ENCODE measurements around the gene MYH11.
"Not testable (repeated sequence)": the region's sequence is repeated elsewhere in the genome, so short reads cannot be mapped to it uniquely, and the experiment has no call there.

MYH11 gene

GRCh38 chr16:15807603-15808009 lies 49.2 kb downstream of the MYH11 start:
- no peak for DNase-seq

- DNase-seq = no peak
These were observed 53.2 kb downstream of the MYH11 start for GRCh38 chr16:15803618-15804017.

- no peak for DNase-seq
These were observed 56.9 kb downstream of the MYH11 start for GRCh38 chr16:15799851-15800495.

- DNase-seq = no peak
These were observed 58.2 kb downstream of the MYH11 start for GRCh38 chr16:15798671-15799070.

DNA sequence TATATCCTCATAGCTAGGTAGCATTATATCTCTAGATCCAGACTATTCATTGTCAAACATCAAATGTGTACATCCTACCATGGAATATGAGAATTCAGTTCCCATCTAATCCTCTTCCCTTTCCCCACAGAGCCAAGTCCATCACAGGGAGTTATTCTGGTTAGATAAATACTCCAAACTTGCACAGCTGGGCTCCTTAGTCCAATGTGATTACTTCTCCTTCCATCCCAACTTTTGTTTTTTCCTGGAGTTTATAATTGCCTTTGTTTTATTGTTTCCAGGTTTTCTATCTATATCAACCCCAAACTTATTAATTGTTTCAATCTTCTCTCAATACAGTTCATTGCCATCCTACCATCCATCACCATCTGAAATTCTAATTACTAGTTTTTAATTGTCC lies 59.9 kb downstream of the MYH11 start:
- no peak for DNase-seq

DNA sequence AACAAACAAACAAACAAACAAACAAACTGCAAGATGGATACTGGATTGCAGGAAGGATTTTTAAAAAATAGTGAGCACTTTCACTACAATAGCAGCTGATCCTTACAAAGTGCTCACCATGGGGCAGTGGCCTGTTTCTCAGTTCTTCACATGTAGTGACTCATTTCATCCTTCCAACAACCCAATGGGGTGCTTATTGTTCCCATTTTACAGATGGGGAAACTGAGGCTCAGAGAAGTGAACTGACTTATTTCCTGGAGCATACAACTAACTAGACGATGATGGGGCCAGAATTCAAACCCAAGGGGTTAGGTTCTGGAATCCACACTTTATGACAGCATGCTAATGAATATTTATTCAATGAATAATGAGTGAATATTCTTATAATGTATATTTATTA lies 61.2 kb downstream of the MYH11 start:
- DNase-seq = no peak

- DNase-seq = no peak
These were observed 64.3 kb downstream of the MYH11 start for GRCh38 chr16:15792563-15792971.

DNA sequence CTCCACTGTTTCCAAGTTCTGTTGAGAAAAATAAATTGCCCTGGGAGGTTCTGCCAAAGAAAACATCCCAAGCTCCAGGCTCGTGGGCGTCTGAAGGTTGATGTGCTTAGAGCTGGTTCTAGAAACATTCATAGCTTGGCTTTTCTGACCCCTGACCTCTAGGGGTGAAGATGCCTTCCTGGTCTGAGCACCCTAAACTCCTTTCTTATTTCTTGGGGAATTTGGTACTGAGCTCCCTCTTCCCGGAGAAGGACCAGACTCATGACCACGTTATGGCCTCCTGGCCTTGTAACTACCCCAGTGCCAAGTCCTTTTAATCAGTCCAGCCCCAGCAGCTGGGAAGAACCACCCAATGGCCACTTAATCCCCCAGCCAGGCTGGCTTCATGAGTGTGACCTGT lies 66.4 kb downstream of the MYH11 start:
- no peak for DNase-seq

- not testable (repeated sequence) for DNase-seq
These were observed 67.0 kb downstream of the MYH11 start for GRCh38 chr16:15789816-15790215.

GRCh38 chr16:15788846-15789239 lies 68.0 kb downstream of the MYH11 start:
- DNase-seq = no peak

- no peak for DNase-seq
These were observed 70.3 kb downstream of the MYH11 start for GRCh38 chr16:15786501-15786900.

- DNase-seq = no peak
These were observed 71.3 kb downstream of the MYH11 start for GRCh38 chr16:15785386-15786059.

DNA sequence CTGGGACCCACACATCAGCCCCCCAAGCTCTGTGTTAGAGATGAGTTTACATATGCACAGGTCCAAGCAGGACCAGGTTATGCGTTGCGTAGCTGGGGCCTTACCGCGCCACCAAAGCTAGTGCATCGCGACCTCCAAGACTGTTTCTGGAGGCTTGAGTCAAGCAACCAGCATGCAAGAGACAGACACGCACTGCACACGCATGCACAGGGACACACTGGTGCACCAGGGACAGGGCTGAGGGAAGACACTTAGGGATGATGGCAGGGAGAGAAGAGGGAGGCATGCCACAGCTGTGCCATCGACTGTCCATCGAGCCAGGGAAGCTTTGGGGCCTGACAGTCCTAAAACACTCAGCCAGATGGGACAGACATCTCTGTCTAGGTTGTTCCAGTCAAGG lies 72.8 kb downstream of the MYH11 start:
- DNase-seq = no peak

DNA sequence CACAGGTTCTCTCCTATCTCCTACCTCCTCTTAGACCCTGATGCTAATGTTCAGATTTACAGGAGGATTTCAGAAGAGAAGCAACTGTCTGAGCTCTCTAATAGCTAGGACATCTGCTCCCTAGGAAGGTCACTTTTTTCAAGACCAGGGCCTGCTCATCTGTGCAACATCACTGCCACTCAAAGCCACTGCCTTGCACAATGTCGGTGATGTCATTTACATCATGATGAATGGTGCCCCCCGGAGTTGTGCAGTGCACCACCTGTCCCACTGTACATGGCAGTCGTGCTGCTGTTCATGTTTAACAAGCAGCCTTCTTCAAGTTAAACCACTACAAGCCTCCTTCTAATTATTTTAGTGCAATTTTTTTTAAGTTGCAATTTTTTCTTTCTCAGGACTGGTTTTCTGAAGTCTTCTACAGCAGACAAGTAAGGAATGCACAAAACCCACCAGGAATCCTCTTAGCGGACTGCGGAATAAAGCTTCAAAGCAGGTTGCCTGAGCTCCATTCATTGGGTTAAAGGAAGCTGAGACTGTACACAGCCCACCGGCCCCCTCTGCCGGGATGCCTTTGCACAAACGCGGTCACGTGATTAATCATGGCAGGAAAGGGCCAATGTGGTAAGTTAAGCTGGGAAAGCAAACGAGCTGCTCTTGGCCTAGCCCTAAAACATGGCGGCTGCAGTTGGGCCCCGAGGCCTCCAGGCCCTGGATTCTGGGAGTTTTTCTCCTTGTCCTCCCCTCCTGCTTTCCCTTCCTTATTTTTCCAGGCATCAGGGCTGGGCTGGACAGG lies 74.1 kb downstream of the MYH11 start:
- DNase-seq = no peak

GRCh38 chr16:15781650-15782049 lies 75.2 kb downstream of the MYH11 start:
- no peak for DNase-seq

DNA sequence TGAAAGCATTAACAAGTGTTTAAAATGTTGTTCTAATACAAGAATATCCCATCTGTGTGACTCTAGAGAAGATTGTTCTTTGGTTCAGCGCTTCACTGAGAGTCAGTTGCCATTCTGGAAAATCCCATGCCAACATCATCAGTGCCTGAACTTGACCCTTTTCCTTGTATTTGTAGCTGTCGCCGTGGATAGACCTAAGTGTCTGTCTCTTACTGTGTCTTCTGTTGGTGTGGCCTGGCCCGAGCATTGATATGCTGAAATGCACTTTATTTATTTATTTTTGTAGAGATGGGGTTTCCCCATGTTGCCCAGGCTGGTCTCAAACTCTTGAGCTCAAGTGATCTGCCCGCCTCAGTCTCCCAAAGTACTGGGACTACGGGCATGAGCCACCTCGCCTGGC lies 76.0 kb downstream of the MYH11 start:
- DNase-seq = no peak

GRCh38 chr16:15779664-15780351 lies 77.0 kb downstream of the MYH11 start:
- no peak for DNase-seq

DNA sequence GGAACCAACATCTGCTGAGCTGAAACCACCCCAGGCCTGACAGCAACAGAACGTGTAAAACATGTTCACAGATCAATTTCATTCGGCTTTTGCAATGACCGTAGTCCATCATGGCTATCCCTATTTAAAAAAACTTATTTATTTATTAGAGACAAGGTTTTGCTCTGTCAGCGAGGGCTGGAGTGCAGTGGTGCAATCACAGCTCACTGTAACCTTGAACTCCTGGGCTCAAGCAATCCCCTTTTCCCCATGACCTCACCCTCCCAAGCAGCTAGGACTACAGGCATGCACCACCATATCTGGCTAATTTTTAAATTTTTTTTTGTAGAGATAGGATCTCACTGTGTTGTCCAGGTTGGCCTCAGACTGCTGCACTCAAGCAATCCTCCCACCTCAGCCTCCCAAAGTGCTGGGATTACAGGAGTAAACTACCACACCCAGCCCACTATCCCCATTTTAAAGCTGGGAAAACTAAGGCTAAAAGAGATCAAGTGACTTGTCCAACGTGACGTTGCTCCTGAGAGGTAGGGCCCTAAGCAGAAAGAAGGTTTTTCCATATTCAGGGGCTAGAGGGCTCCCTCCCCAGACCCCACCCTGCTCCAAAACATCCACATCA lies 77.7 kb downstream of the MYH11 start:
- no peak for DNase-seq

DNA sequence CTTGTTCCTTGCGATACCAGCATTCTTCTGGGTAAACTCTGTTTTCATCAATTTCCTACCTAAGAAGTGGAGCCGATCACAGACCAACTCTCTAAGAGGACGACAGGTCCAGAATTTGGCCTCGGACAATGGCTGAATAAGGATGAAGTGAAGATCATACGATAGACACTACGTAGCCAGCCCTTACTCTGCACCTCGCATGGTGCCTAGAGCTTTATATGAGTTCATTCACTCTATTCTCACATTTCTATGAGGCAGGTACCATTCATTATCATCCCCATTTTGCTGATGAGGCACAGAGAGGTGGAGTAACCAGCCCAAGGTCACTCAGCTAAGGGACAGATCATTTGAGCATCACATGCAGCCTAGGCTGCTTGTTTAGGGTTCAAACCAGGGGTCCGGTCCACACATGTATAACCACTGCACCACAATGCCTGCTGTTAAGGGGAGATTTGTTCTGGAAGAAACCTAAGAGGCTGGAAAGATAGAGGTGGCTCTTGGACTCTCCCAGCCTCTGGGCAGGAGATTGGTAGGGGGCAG lies 78.6 kb downstream of the MYH11 start:
- DNase-seq = no peak

DNA sequence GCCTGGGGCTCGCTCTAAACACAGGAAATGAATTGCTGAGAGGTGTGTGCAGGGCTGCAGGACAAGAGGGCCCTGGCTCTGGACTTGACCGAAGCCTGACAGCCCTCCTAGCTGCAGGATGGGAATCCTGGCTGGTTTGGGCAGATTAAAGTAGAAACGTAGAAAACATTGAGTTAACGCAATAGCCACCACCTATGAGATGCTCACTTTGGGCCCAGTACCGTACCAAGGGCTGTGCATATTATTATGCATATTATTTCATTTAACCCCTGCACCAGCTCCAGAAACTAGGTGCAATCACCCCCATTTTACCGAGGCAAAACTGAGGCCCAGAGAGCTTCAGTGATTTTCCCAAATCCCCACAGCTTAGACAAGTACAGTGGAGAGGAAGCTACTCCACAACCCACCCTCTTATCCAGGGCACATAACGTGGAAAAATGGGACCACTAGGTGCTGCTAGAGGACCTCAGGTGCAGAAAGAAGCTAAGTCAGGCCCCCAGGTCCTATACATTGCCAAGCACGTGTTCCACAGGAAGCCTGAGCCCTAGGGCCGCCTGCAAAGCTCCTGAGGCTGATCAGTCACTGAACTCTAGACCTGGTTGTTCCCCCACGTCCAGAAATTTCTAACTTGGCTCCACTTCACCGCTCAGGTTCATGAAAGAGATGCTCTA lies 79.2 kb downstream of the MYH11 start:
- DNase-seq = peak; percentile 26

- DNase-seq = no peak
These were observed 80.3 kb downstream of the MYH11 start for GRCh38 chr16:15776572-15776971.

DNA sequence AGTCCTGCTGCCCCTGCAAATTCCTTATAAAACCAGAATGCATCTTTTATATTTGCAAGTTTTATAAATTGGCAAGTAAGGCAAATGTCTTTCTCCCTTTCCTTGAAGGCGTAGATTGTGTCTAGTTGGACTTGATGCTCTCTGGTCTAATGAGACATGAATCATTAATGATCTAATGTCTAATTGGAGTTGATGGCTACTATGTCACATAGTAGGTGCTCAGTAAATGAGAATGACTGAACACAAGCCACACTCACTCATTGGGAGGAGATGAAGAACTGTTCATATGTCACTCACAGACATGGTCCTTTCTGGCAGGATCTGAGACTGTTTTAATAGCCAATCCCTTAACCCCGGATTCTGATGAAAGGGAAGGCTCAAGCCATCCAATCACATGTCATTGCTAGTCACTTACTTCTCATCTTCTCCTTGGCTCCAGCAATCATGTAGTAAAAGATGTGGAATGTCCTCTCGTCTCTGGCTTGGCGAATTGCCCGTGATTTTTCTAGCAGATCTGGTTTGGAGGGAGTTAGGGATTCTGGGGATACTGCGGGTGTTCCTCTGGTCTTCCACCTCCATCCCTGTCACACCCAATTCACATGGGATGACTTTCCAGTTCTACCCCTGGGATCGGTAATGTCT lies 81.0 kb downstream of the MYH11 start:
- DNase-seq = no peak

Data from activated CD4-positive, alpha-beta T cell treated with anti-CD3 and anti-CD28 coated beads, Interleukin-2, amount 50 U/mL, for 16 hours (primary cell).